Measurements from ENCODE around the gene RPUSD3.
A peak's percentile ranks its signal among the peaks of the same experiment; 100 is the strongest.

Gene RPUSD3

GRCh38 chr3:9890249-9891071 lies 46.7 kb upstream of the RPUSD3 start, which contains the start of gene JAGN1 (continued):
- peak; percentile 76; the same call in 1 of the 2 replicates for TF ChIP-seq KLF8 (tag by site-specific recombination; IDR thresholded peaks at IDR 0.05)
- peak; percentile 91 for TF ChIP-seq ZNF610 (tag by site-specific recombination; IDR thresholded peaks at IDR 0.05; ENCODE audit: borderline replicate concordance)
- TF ChIP-seq ZNF558 (tag by site-specific recombination; IDR thresholded peaks at IDR 0.05) = no peak
- no peak; the same call in 1 of the 2 replicates for TF ChIP-seq ZSCAN23 (tag by site-specific recombination; IDR thresholded peaks at IDR 0.05)
- no peak for TF ChIP-seq ZNF140 (tag by site-specific recombination; IDR thresholded peaks at IDR 0.05)
- TF ChIP-seq ZBTB17 (tag by site-specific recombination; IDR thresholded peaks at IDR 0.05) = peak; percentile 57; the same call in 1 of the 2 replicates
- TF ChIP-seq ZNF133 (tag by site-specific recombination; IDR thresholded peaks at IDR 0.05) = peak; percentile 38; the same call in 1 of the 2 replicates
- 0 out of 2 replicates have a peak, but pooled peaks have one; percentile 24 for TF ChIP-seq KLF10 (tag by site-specific recombination; IDR thresholded peaks at IDR 0.05)
- peak; percentile 89 for TF ChIP-seq KLF16 (tag by site-specific recombination; IDR thresholded peaks at IDR 0.05)
- peak; percentile 96 for TF ChIP-seq ZBTB26 (tag by site-specific recombination; optimal IDR thresholded peaks at IDR 0.05)
- peak; percentile 33; the same call in 1 of the 2 replicates for TF ChIP-seq ZFP69B (tag by site-specific recombination; IDR thresholded peaks at IDR 0.05)
- peak; percentile 90 for TF ChIP-seq ZNF501 (tag by site-specific recombination; IDR thresholded peaks at IDR 0.05)
- TF ChIP-seq TSHZ1 (tag by site-specific recombination; IDR thresholded peaks at IDR 0.05; ENCODE audit: borderline replicate concordance) = no peak; the same call in 1 of the 2 replicates
- TF ChIP-seq GLIS2 (tag by site-specific recombination; IDR thresholded peaks at IDR 0.05) = peak; percentile 66
- 0 out of 2 replicates have a peak, but pooled peaks have one; percentile 27 for TF ChIP-seq ZSCAN4 (tag by site-specific recombination; IDR thresholded peaks at IDR 0.05)
- TF ChIP-seq ZNF354C (tag by site-specific recombination; IDR thresholded peaks at IDR 0.05; ENCODE audit: borderline replicate concordance, low read depth) = no peak
- TF ChIP-seq ZXDB (tag by site-specific recombination; IDR thresholded peaks at IDR 0.05) = peak; percentile 93
- TF ChIP-seq ZNF792 (tag by site-specific recombination; IDR thresholded peaks at IDR 0.05) = peak; percentile 45; the same call in 1 of the 2 replicates
- peak; percentile 54; the same call in 1 of the 2 replicates for TF ChIP-seq AEBP2 (tag by site-specific recombination; IDR thresholded peaks at IDR 0.05; ENCODE audit: borderline replicate concordance)
- TF ChIP-seq ZNF292 (tag by site-specific recombination; IDR thresholded peaks at IDR 0.05; ENCODE audit: borderline replicate concordance, low read depth) = no peak
- TF ChIP-seq ZBTB48 (tag by site-specific recombination; IDR thresholded peaks at IDR 0.05) = peak; percentile 81

Measured in HEK293 (cell line).